Ovary (tissue), 9 donors: Measurements from ENCODE around the gene TRMT13. TPM values are rescaled to one million over a fixed set of nuclear protein-coding genes. Genes with fewer than 3 reads are reported as not detected.

Source experiments
- DNase-seq, 5 donors: peaks; one replicate each; pipeline ENCODE4 v3.0.0-alpha.2; 2019 to 2020
- H3K27ac ChIP-seq, 2 donors: fragments of 200-600 bp; one replicate each; pipeline versions ENCODE4 v1.5.1 to v1.8.0; 2019 to 2022
- H3K27me3 ChIP-seq: fragments of 200-600 bp; one replicate; pipeline ENCODE4 v1.8.0; 2022
- H3K36me3 ChIP-seq: fragments of 200-600 bp; sonication (generic); one replicate; pipeline ENCODE4 v1.5.1; 2019
- H3K4me1 ChIP-seq: one replicate; pipeline ENCODE4 v1.8.1; 2013; ENCODE audit warnings: mild to moderate bottlenecking, moderate library complexity; ENCODE audit not compliant: insufficient read depth
- H3K4me3 ChIP-seq: fragments of 200-600 bp; sonication (generic); one replicate; pipeline ENCODE4 v1.5.1; 2017
- H3K9me3 ChIP-seq, 2 donors: fragments of 200-600 bp in 1 of 2; sonication (generic) in 1 of 2; one replicate each; pipeline versions ENCODE4 v1.5.1 to v1.8.1; 2013 to 2019; ENCODE audit warnings: mild to moderate bottlenecking in 1 of 2, moderate library complexity in 1 of 2
- EP300 ChIP-seq: sonication (generic); formaldehyde crosslinking; IDR thresholded peaks from one replicate; pipeline ENCODE4 v1.6.1; 2017; ENCODE audit warnings: antibody characterized with exemption
- POLR2A ChIP-seq: fragments of 450-650 bp; IDR thresholded peaks from one replicate; pipeline ENCODE4 v1.6.1; 2017; ENCODE audit warnings: antibody characterized with exemption, mild to moderate bottlenecking, moderate library complexity
- WGBS, 3 donors: extraction: QIAGEN DNeasy Blood & Tissue Kit in 1 of 3; methylation state at CpG; one replicate each; pipeline versions ENCODE4 v1.1.5 to v1.1.7; 2013 to 2017; 5-methylcytosine and 5-hydroxymethylcytosine counted together
- intact Hi-C, 4 donors: fragments of 100-400 bp; cut with DNase I; formaldehyde crosslinking; loops; one replicate each; pipeline versions ENCODE4 v1.11.0 to v1.15.1; 2022 to 2023
- polyA plus RNA-seq, 2 donors: library from polyadenylated mRNA; stranded (reverse); fragments of 200-250 nt in 1 of 2; fragments of 350-450 nt in 1 of 2; fragmentation: Illumina TruSeq in 1 of 2; extraction: RNeasy Lipid Tissue Mini Kit (QIAGEN cat#74804) in 1 of 2; gene quantifications; one replicate each; pipeline ENCODE4 v1.2.3, GENCODE V29; 2013 to 2014
- total RNA-seq, 7 donors: library from RNA; depleted of rRNA in 2 of 7; stranded (reverse); fragments of >200 nt in 2 of 7; fragmentation: NEBNext Ultra II Directional in 3 of 7; extraction: Animal tissue kit (Norgen Biotek cat#: 25700) in 3 of 7; gene quantifications; one replicate each; pipeline versions ENCODE4 v1.1.0 to v1.2.4, GENCODE V29; 2016 to 2023
- TF ChIP-seq, protein P1 (sequence below), 3 donors: fragments of 450-650 bp in 2 of 3; fragments of 200-600 bp in 1 of 3; IDR thresholded peaks; one replicate each; pipeline versions ENCODE4 v1.5.1 to v1.8.0; 2016 to 2022; ENCODE audit warnings: antibody characterized with exemption in 3 of 3, mild to moderate bottlenecking in 1 of 3
- donor health status: DM: no; HTN: no; CAD: no; lungs with moderate emphysema.
- donor health status: DM: no; HTN: no; CAD: no.
- donor health status: Bipolar disorder and iron deficiency.
- donor health status: DM: yes; HTN: yes; CAD: no.
- donor health status: DM: no; HTN: no; CAD: no.
- donor health status: DM: yes; HTN: yes; CAD: no.

TRMT13 gene
- total and polyA plus RNA-seq, 9 donors: 10.0 to 23.3 (median 16.4) TPM

DNA sequence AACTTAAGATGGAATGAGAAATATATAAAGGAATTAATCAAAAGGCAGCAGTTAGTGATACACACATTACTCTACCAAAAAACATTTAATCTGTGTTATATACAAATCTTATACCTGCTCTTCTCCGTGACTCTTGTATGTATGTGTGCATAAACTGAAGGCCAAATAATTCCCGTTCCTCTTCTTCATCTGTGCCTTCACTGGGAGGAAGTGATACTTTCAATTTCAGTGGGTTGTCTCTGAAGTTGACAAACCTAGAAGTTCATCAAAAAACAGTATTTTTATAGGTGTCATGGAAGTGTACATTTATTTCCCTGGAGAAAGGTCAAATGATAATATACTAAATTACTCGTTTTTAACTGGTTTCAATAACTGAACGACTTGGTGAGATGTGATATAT lies 19.3 kb downstream of the TRMT13 start:
- no peak overlapping the region for H3K27ac ChIP-seq
- WGBS, 3 donors: 71 to 81% (median 78%) methylated on average over 4 of the region's 4 CpGs
- TF ChIP-seq EP300 (no peak), POLR2A (no peak)
- TF ChIP-seq, protein P1, sequence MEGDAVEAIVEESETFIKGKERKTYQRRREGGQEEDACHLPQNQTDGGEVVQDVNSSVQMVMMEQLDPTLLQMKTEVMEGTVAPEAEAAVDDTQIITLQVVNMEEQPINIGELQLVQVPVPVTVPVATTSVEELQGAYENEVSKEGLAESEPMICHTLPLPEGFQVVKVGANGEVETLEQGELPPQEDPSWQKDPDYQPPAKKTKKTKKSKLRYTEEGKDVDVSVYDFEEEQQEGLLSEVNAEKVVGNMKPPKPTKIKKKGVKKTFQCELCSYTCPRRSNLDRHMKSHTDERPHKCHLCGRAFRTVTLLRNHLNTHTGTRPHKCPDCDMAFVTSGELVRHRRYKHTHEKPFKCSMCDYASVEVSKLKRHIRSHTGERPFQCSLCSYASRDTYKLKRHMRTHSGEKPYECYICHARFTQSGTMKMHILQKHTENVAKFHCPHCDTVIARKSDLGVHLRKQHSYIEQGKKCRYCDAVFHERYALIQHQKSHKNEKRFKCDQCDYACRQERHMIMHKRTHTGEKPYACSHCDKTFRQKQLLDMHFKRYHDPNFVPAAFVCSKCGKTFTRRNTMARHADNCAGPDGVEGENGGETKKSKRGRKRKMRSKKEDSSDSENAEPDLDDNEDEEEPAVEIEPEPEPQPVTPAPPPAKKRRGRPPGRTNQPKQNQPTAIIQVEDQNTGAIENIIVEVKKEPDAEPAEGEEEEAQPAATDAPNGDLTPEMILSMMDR (IDR thresholded peaks at IDR 0.05): no peak
- intact Hi-C loops: no loop called here
- no peaks in the 10 kb centered on the region for H3K9me3 ChIP-seq
- no peaks in the 10 kb centered on the region for H3K36me3 ChIP-seq
- no peaks in the 10 kb centered on the region for H3K4me1 ChIP-seq
- H3K4me3 ChIP-seq: no peak overlapping the region
- no peak for DNase-seq
- H3K27me3 ChIP-seq: no peaks in the 10 kb centered on the region

DNA sequence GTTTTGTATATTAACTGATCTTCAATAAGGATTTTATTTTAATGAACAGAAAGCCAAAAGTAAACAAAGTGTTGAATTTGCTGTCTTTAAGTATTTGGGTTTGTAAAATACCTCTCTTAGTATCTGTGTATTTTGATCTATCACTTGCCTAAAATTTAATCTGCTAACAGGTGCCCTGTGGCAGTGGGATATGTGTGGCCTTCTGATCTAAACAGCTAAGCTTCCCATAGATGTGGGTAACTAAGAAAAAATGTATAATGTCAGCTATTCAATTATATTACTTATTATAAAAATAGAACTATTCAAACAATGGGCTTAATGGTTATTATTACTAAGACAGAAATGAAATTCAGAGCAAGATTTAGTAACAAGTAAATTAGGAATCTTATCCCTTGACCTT lies 29.9 kb downstream of the TRMT13 start:
- Histone ChIP-seq H3K27me3 (no peaks in the 10 kb centered on the region), H3K27ac (no peak overlapping the region), H3K4me1 (no peaks in the 10 kb centered on the region), H3K4me3 (no peak overlapping the region), H3K36me3 (no peaks in the 10 kb centered on the region), H3K9me3 (peaks cover 0 to 3% of the 10 kb centered on the region in 2 donors)
- intact Hi-C loops: no loop called here
- no peak for DNase-seq
- TF ChIP-seq POLR2A: no peak
- TF ChIP-seq, protein P1 (IDR thresholded peaks at IDR 0.05): no peak

DNA sequence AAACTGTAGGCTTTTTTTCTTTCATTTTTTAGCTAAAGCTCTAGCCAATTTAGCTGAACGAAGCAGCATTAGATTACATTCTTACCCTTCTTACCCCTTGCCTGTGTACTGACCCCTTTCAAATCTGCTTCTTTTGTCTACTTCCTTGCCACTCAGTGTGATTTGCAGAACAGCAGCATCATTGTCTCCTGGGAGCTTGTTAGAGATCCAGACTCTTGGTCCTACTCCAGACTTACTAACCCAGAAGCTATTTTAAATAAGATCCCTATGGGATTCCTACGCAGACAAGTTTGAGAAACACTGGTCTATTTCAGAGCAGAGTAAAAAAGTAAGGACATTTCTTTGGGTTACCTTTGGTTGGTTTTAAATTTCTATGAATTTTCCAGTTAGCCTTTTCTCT lies 31.3 kb downstream of the TRMT13 start:
- Histone ChIP-seq H3K27me3 (no peaks in the 10 kb centered on the region), H3K4me3 (no peak overlapping the region), H3K4me1 (no peaks in the 10 kb centered on the region), H3K36me3 (no peaks in the 10 kb centered on the region), H3K27ac (no peak overlapping the region), H3K9me3 (peaks cover 0 to 3% of the 10 kb centered on the region in 2 donors)
- TF ChIP-seq POLR2A (no peak), EP300 (no peak)
- TF ChIP-seq, protein P1 (IDR thresholded peaks at IDR 0.05): no peak
- DNase-seq: no peak
- 28 to 35% (median 34%) methylated on average over 2 of the region's 2 CpGs for WGBS, 3 donors
- intact Hi-C loops: no loop called here

DNA sequence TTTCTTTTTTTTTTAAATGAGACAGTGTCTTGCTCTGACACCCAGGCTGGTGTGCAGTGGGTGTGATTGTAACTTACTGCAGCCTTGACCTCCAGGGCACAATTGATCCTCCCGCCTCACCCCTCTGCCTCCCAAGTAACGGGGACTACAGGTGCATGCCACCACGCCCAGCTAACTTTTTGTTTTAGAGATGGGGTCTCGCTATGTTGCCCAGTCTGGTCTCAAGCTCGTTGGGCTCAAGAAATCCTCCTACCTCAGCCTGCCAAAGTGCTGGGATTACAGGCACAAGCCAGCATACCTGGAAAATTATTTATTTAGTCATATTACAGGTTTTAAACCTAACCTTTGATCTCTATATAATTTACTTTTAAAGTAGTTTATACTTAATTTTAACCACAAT lies 31.7 kb downstream of the TRMT13 start:
- intact Hi-C loops: no loop called here
- H3K9me3 ChIP-seq: peaks cover 0 to 3% of the 10 kb centered on the region in 2 donors
- no peaks in the 10 kb centered on the region for H3K4me1 ChIP-seq
- no peaks in the 10 kb centered on the region for H3K36me3 ChIP-seq
- 87 to 93% (median 88%) methylated on average over 5 of the region's 5 CpGs for WGBS, 3 donors
- no peak for DNase-seq
- TF ChIP-seq POLR2A: no peak
- TF ChIP-seq EP300: no peak
- H3K27ac ChIP-seq: no peak overlapping the region
- no peak overlapping the region for H3K4me3 ChIP-seq
- H3K27me3 ChIP-seq: no peaks in the 10 kb centered on the region

DNA sequence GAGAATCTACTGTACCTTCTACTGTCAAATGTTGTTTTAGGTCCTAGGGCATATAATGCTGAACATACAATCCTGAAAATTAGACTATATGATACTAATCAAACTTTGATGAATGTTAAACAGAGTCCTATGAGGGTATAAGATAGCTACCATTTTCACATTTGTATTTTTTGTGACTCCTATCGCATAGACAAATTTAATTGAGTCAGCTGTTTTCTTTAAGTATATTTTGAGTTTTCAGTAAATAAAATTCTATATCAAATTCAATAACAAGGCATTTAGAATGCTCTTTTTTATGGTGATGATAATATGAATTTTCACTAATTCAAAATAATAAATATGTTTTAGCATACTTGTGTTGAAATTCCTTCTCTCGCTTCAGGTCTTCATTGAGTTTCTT lies 35.1 kb downstream of the TRMT13 start:
- intact Hi-C loops: no loop called here

More for the DNA sequence above, 35.1 kb downstream of the TRMT13 start:
- H3K27ac ChIP-seq: no peak overlapping the region
- no peak for DNase-seq
- H3K27me3 ChIP-seq: no peaks in the 10 kb centered on the region
- H3K4me3 ChIP-seq: no peak overlapping the region
- no peaks in the 10 kb centered on the region for H3K9me3 ChIP-seq
- WGBS, 3 donors: 96 to 98% (median 98%) methylated on average over 2 of the region's 2 CpGs
- no peaks in the 10 kb centered on the region for H3K4me1 ChIP-seq
- TF ChIP-seq POLR2A (no peak), EP300 (no peak)
- TF ChIP-seq, protein P1 (IDR thresholded peaks at IDR 0.05): no peak
- no peaks in the 10 kb centered on the region for H3K36me3 ChIP-seq
